ENCODE measurements around the gene UGT2A3. TPM values are rescaled to one million over a fixed set of nuclear protein-coding genes. Genes with fewer than 3 reads are reported as not detected.

The UGT2A3 gene
- total and polyA plus RNA-seq, 2 of the 8 experiments (the other 6 are each of a cell fraction or from before 2014, with no cell fraction given) = not detected

DNA sequence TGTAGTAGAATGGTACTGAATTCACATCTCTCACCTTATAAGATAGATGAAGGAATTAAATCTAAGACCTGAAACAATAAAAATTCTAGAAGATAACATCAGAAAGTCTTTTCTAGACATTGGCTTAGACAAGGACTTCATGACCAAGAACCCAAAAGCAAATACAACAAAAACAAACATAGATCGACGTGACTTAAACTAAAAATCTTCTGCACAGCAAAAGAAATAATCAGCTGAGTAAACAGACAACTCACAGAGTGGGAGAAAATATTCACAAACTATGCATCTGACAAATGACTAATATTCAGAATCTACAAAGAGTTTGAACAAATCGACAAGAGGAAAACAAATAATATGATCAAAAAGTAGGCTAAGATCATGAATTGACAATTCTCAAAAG, 38.8 kb downstream of the UGT2A3 start:
- H2BK12ac ChIP-seq (ENCODE audit: low read depth, low read length) = no peak overlapping the region
- no peaks in the 10 kb centered on the region for H3K79me2 ChIP-seq (ENCODE audit: control insufficient read depth in 1 of 2, insufficient read depth in 2 of 2, low read length in 2 of 2)
- no peaks in the 10 kb centered on the region for H3K27me3 ChIP-seq (replicated peaks in 1 of 4; ENCODE audit: control insufficient read depth in 3 of 4, extremely low read depth in 1 of 4, insufficient read depth in 3 of 4, low read length in 3 of 4)
- H2BK120ac ChIP-seq (replicated peaks; ENCODE audit: low read depth, low read length) = no peak overlapping the region
- ChIA-PET POLR2A (ENCODE audit: partially characterized antibody) (no interaction called here), CTCF (ENCODE audit: partially characterized antibody) (no interaction called here)
- no peak overlapping the region for H2BK15ac ChIP-seq (ENCODE audit: low read length)
- H3K23me2 ChIP-seq (ENCODE audit: low read depth, low read length) = no peaks in the 10 kb centered on the region
- no peak for DNase-seq (ENCODE audit: low read depth in 1 of 2, low spot score in 2 of 2)
- H3K9ac ChIP-seq (replicated peaks in 1 of 4; ENCODE audit: extremely low read depth in 1 of 4, low read depth in 3 of 4, low read length in 3 of 4) = no peak overlapping the region
- H3K4me2 ChIP-seq (ENCODE audit: insufficient read depth in 1 of 2, low read depth in 2 of 2, low read length in 2 of 2) = no peak overlapping the region
- H3K4me1 ChIP-seq (replicated peaks in 1 of 4; ENCODE audit: control insufficient read depth in 3 of 4, insufficient read depth in 4 of 4, low read length in 3 of 4) = 0 out of 7 replicates have a peak, but pooled peaks cover 0 to 3% (median 0%) of the 10 kb centered on the region in 4 experiments
- H2AFZ ChIP-seq (ENCODE audit: low read length) = no peak overlapping the region
- no peak overlapping the region for H3K4me3 ChIP-seq (ENCODE audit: extremely low read depth in 1 of 4, insufficient read depth in 2 of 4, low read depth in 3 of 4, low read length in 4 of 4)
- H4K20me1 ChIP-seq (replicated peaks in 1 of 2; ENCODE audit: control insufficient read depth in 1 of 2, insufficient read depth in 2 of 2, low read length in 2 of 2) = no peaks in the 10 kb centered on the region
- WGBS, 2 experiments (ENCODE audit: extremely low coverage in 1 of 2, insufficient coverage in 1 of 2, insufficient read length in 1 of 2, insufficient replicate concordance in 2 of 2, low coverage in 1 of 2, low lambda C conversion rate in 2 of 2, missing lambda C conversion rate in 1 of 2) = 82% methylated on average over 3 of the region's 3 CpGs; no CpG with 5 or more reads in 1 of the 2 experiments
- no peak for FAIRE-seq
- no peaks in the 10 kb centered on the region for H3K36me3 ChIP-seq (ENCODE audit: control insufficient read depth in 2 of 4, insufficient read depth in 4 of 4, low read length in 3 of 4)
- no peak overlapping the region for H3K56ac ChIP-seq (replicated peaks; ENCODE audit: insufficient read length, low read depth, low read length)
- H3K9me3 ChIP-seq (ENCODE audit: insufficient read depth in 2 of 2, low read depth in 1 of 2, low read length in 1 of 2) = no peaks in the 10 kb centered on the region
- no peak overlapping the region for H3K23ac ChIP-seq (ENCODE audit: insufficient read length)
- no peak overlapping the region for H4K8ac ChIP-seq (ENCODE audit: extremely low read depth, insufficient read depth, low read length)
- no peaks in the 10 kb centered on the region for H3K79me1 ChIP-seq (ENCODE audit: low read depth, low read length)
- H4K91ac ChIP-seq (replicated peaks; ENCODE audit: insufficient read length, low read length) = no peak overlapping the region
- H3K4ac ChIP-seq (replicated peaks; ENCODE audit: insufficient read length, low read depth, low read length) = no peak overlapping the region
- no peak overlapping the region for H3K14ac ChIP-seq (ENCODE audit: insufficient read length)
- no peak overlapping the region for H2BK5ac ChIP-seq (ENCODE audit: low read depth, low read length)
- H2AK5ac ChIP-seq (ENCODE audit: low read depth, low read length) = no peak overlapping the region
- H4K5ac ChIP-seq (ENCODE audit: insufficient read length, low read depth, low read length) = no peak overlapping the region
- no peak overlapping the region for H3K18ac ChIP-seq (ENCODE audit: extremely low read depth, low read length)
- no peak overlapping the region for H2BK20ac ChIP-seq (ENCODE audit: low read length)
- H3K27ac ChIP-seq (ENCODE audit: low read depth, low read length) = no peak overlapping the region
- TF ChIP-seq SIX5 (IDR thresholded peaks at IDR 0.05; ENCODE audit: low read depth, low read length) = no peak
- no peak for TF ChIP-seq SP4 (IDR thresholded peaks at IDR 0.05; ENCODE audit: low read length)
- no peak for TF ChIP-seq SP1 (IDR thresholded peaks at IDR 0.05; ENCODE audit: low read depth, low read length)
- TF ChIP-seq HDAC2 (IDR thresholded peaks at IDR 0.05; ENCODE audit: borderline replicate concordance in 1 of 2, low read depth in 2 of 2, low read length in 2 of 2) = no peak
- no peak for TF ChIP-seq TEAD4 (IDR thresholded peaks at IDR 0.05; ENCODE audit: low read depth, low read length)
- TF ChIP-seq CTBP2 (IDR thresholded peaks at IDR 0.05; ENCODE audit: borderline replicate concordance, insufficient read depth, insufficient read length, low read length) = no peak
- TF ChIP-seq RFX5 (IDR thresholded peaks at IDR 0.05; ENCODE audit: borderline replicate concordance, low read depth, low read length) = no peak
- no peak for TF ChIP-seq PHF8 (conservative IDR thresholded peaks at IDR 0.05; ENCODE audit: low read depth, low read length)
- TF ChIP-seq JUND (IDR thresholded peaks at IDR 0.05; ENCODE audit: low read length) = no peak
- no peak for TF ChIP-seq CBX5 (IDR thresholded peaks at IDR 0.05; ENCODE audit: low read depth, low read length)
- TF ChIP-seq TBP (IDR thresholded peaks at IDR 0.05; ENCODE audit: low read depth, low read length) = no peak
- TF ChIP-seq KDM1A (IDR thresholded peaks at IDR 0.05; ENCODE audit: borderline replicate concordance, low read length) = no peak
- TF ChIP-seq SIN3A (conservative IDR thresholded peaks at IDR 0.05 in 1 of 2, IDR thresholded peaks at IDR 0.05 in 1 of 2; ENCODE audit: low read depth in 1 of 2, low read length in 2 of 2) = no peak
- TF ChIP-seq POLR2AphosphoS5 (IDR thresholded peaks at IDR 0.05; ENCODE audit: low read depth, low read length) = no peak
- no peak for TF ChIP-seq RAD21 (IDR thresholded peaks at IDR 0.05 in 1 of 2, conservative IDR thresholded peaks at IDR 0.05 in 1 of 2; ENCODE audit: low read depth in 2 of 2, low read length in 2 of 2)
